ENCODE results near the gene ALOX15B. TPM values are rescaled to one million over a fixed set of nuclear protein-coding genes. Genes with fewer than 3 reads are reported as not detected.

The ALOX15B gene
- total RNA-seq, 1 donor from 2014 or later, result not detected

DNA sequence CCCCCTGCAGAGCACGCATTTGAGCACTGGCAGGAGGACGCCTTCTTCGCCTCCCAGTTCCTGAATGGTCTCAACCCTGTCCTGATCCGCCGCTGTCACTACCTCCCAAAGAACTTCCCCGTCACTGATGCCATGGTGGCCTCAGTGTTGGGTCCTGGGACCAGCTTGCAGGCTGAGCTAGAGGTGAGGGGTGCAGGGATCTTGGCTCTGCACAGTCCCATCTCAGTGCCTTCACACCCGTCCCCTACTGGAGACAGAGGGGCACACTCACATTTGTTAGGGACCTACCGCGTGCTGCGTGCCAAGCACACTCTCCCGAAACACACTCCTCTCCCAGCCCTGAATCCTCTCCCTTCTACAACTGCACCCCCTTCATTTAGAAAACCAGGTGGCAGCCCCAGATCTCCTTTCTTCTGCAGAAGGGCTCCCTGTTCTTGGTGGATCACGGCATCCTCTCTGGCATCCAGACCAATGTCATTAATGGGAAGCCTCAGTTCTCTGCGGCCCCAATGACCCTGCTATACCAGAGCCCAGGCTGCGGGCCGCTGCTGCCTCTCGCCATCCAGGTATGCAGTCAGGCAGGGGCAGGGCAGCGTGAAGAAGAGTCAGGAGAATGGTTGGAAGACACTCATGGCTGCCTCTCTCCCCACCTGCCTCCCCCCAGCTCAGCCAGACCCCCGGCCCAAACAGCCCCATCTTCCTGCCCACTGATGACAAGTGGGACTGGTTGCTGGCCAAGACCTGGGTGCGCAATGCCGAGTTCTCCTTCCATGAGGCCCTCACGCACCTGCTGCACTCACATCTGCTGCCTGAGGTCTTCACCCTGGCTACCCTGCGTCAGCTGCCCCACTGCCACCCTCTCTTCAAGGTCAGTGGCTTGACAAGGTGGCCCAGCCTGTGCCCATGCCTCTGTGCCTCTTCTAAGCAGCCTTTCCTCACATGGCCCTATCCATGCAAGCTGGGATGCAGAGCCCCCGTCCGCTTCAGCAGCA lies 6.3 kb downstream of the ALOX15B start:
- no peak overlapping the region for H3K27ac ChIP-seq (ENCODE audit: low read depth, low read length)
- H3K36me3 Mint-ChIP-seq (ENCODE audit: low read depth, unreplicated experiment), result no peaks in the 10 kb centered on the region
- peaks cover 16% of the 10 kb centered on the region for H3K27me3 ChIP-seq (ENCODE audit: insufficient read depth, low read length)
- peaks cover 7% of the 10 kb centered on the region for H3K4me1 ChIP-seq (ENCODE audit: insufficient read depth, low read length)
- no peak overlapping the region for H3K4me3 Mint-ChIP-seq (ENCODE audit: unreplicated experiment)
- no peaks in the 10 kb centered on the region for H3K9me3 ChIP-seq (ENCODE audit: insufficient read depth, low read depth, low read length)
- TF ChIP-seq EZH2 (IDR thresholded peaks at IDR 0.05; ENCODE audit: insufficient read depth, low read length) (no peak), CTCF (IDR thresholded peaks at IDR 0.05; ENCODE audit: insufficient read depth, low read depth, low read length) (no peak)
- no peaks in the 10 kb centered on the region for H4K20me1 ChIP-seq (ENCODE audit: insufficient read depth, low read length)
- no peak overlapping the region for H3K27ac Mint-ChIP-seq (ENCODE audit: unreplicated experiment)
- H3K4me2 ChIP-seq (ENCODE audit: low read length), result no peak overlapping the region
- H3K27me3 Mint-ChIP-seq (ENCODE audit: low read depth, unreplicated experiment), result peaks cover 55% of the 10 kb centered on the region
- H3K4me3 ChIP-seq (ENCODE audit: insufficient read depth, low read depth, low read length), result no peak overlapping the region
- no peaks in the 10 kb centered on the region for H3K36me3 ChIP-seq (ENCODE audit: insufficient read depth, low read length)
- no peaks in the 10 kb centered on the region for H3K4me1 Mint-ChIP-seq (ENCODE audit: low read depth, unreplicated experiment)
- no peaks in the 10 kb centered on the region for H3K79me2 ChIP-seq (ENCODE audit: insufficient read depth, low read length)
- no peak overlapping the region for H3K9ac ChIP-seq (ENCODE audit: low read length)
- DNase-seq (ENCODE audit: low read depth) (no peak), FAIRE-seq (no peak)
- H2AFZ ChIP-seq (ENCODE audit: low read depth, low read length), result no peak overlapping the region
- no peaks in the 10 kb centered on the region for H3K9me3 Mint-ChIP-seq (ENCODE audit: unreplicated experiment)

DNA sequence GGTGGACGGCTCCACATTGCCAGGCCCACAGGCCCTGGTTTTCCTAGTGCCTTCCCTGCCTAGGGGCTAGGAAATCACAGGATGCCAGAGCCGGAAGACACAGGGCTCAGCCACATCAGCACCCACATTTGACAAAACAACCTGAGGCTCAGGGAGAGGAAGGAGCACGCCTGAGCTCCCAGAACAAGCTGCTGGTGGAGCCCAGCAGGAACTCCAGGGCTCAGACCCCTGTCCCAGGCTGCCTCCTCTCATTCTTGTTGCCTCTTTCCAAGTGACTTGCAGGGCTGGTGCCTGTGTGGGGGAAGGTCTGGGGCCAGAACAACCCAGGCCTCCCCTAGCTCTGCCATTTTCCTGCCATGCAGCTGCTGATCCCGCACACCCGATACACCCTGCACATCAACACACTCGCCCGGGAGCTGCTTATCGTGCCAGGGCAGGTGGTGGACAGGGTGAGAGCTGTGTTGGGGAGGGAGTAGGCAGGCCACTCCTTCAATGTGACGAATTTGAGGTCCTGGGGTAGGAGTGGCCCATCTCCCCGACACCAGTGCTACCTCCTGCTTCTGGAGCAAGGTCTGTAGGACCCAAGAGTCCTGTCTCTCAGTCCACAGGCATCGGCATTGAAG lies 7.6 kb downstream of the ALOX15B start:
- H3K27me3 Mint-ChIP-seq (ENCODE audit: low read depth, unreplicated experiment), result peaks cover 60% of the 10 kb centered on the region
- no peak overlapping the region for H3K4me3 ChIP-seq (ENCODE audit: insufficient read depth, low read depth, low read length)

More for the DNA sequence above, 7.6 kb downstream of the ALOX15B start:
- DNase-seq (ENCODE audit: low read depth), result no peak
- Mint-ChIP-seq H3K4me1 (ENCODE audit: low read depth, unreplicated experiment) (no peaks in the 10 kb centered on the region), H3K4me3 (ENCODE audit: unreplicated experiment) (no peak overlapping the region), H3K27ac (ENCODE audit: unreplicated experiment) (no peak overlapping the region), H3K36me3 (ENCODE audit: low read depth, unreplicated experiment) (no peaks in the 10 kb centered on the region), H3K9me3 (ENCODE audit: unreplicated experiment) (no peaks in the 10 kb centered on the region)
- no peaks in the 10 kb centered on the region for H3K36me3 ChIP-seq (ENCODE audit: insufficient read depth, low read length)
- no peak overlapping the region for H3K27ac ChIP-seq (ENCODE audit: low read depth, low read length)
- TF ChIP-seq EZH2 (IDR thresholded peaks at IDR 0.05; ENCODE audit: insufficient read depth, low read length), result no peak
- no peak for TF ChIP-seq CTCF (IDR thresholded peaks at IDR 0.05; ENCODE audit: insufficient read depth, low read depth, low read length)
- no peak overlapping the region for H2AFZ ChIP-seq (ENCODE audit: low read depth, low read length)
- no peak overlapping the region for H3K9ac ChIP-seq (ENCODE audit: low read length)
- no peak overlapping the region for H3K4me2 ChIP-seq (ENCODE audit: low read length)
- H3K79me2 ChIP-seq (ENCODE audit: insufficient read depth, low read length), result no peaks in the 10 kb centered on the region
- H4K20me1 ChIP-seq (ENCODE audit: insufficient read depth, low read length), result no peaks in the 10 kb centered on the region
- no peak for FAIRE-seq
- no peaks in the 10 kb centered on the region for H3K4me1 ChIP-seq (ENCODE audit: insufficient read depth, low read length)
- H3K9me3 ChIP-seq (ENCODE audit: insufficient read depth, low read depth, low read length), result no peaks in the 10 kb centered on the region
- peaks cover 14% of the 10 kb centered on the region for H3K27me3 ChIP-seq (ENCODE audit: insufficient read depth, low read length)

Data from astrocyte (in vitro differentiated cells and primary cell).